Prostate gland (tissue), 2 donors: ENCODE results near the gene PPP1R13B. TPM values are rescaled to one million over a fixed set of nuclear protein-coding genes. Genes with fewer than 3 reads are reported as not detected.

Experiments used
- DNase-seq: peaks from one replicate; pipeline ENCODE4 v3.0.0-alpha.2; 2019; ENCODE audit warnings: low spot score
- H3K27ac ChIP-seq, 2 donors: fragments of 200-600 bp; sonication (generic); 2 replicates each; pipeline ENCODE4 v1.5.1; 2017 to 2019
- H3K27me3 ChIP-seq: fragments of 200-600 bp; sonication (generic); replicated peaks from 2 replicates; pipeline ENCODE4 v1.5.1; 2019; ENCODE audit not compliant: insufficient read depth
- H3K36me3 ChIP-seq, 2 donors: fragments of 200-600 bp; sonication (generic); 1 replicate in 1 of 2; 2 replicates in 1 of 2; pipeline versions ENCODE4 v1.5.1 to v1.8.1; 2017 to 2019
- H3K4me1 ChIP-seq: fragments of 200-600 bp; sonication (generic); replicated peaks from 2 replicates; pipeline ENCODE4 v1.5.1; 2019
- H3K4me3 ChIP-seq, 2 donors: fragments of 200-600 bp; sonication (generic); 2 replicates each; pipeline ENCODE4 v1.5.1; 2017 to 2019
- H3K9me3 ChIP-seq: fragments of 200-600 bp; sonication (generic); 2 replicates; pipeline ENCODE4 v1.5.1; 2017
- POLR2A ChIP-seq: fragments of 450-650 bp; IDR thresholded peaks from one replicate; pipeline ENCODE4 v1.6.1; 2016; ENCODE audit warnings: antibody characterized with exemption, mild to moderate bottlenecking
- POLR2AphosphoS5 ChIP-seq: sonication (generic); formaldehyde crosslinking; IDR thresholded peaks from one replicate; pipeline ENCODE4 v1.6.1; 2017; ENCODE audit warnings: antibody characterized with exemption
- WGBS: methylation state at CpG from one replicate; pipeline ENCODE4 v1.1.5; 2018; 5-methylcytosine and 5-hydroxymethylcytosine counted together
- intact Hi-C: fragments of 100-400 bp; cut with DNase I; formaldehyde crosslinking; loops from one replicate; pipeline ENCODE4 v1.14.2; 2022
- total RNA-seq, 2 donors: library from RNA; depleted of rRNA; stranded (reverse); fragments of >200 nt; gene quantifications; one replicate each; pipeline ENCODE4 v1.1.0, GENCODE V29; 2016
- TF ChIP-seq, protein P1 (sequence below), 4 experiments: fragments of 200-600 bp in 2 of 4; fragments of 450-650 bp in 2 of 4; sonication (generic) in 2 of 4; IDR thresholded peaks; 1 replicate in 3 of 4; 2 replicates in 1 of 4; pipeline ENCODE4 v1.5.1; 2016 to 2019; ENCODE audit warnings: antibody characterized with exemption in 4 of 4, mild to moderate bottlenecking in 2 of 4, moderate library complexity in 2 of 4

PPP1R13B gene
- total RNA-seq, 2 donors from 2014 or later: 48.2 to 64.6 TPM

- peak overlapping the region; percentile 75 to 88 for H3K27ac ChIP-seq
Observed at GRCh38 chr14:103704708-103705107, 142.7 kb downstream of the PPP1R13B start.

GRCh38 chr14:103703433-103704385 is 143.7 kb downstream of the PPP1R13B start:
- no peaks in the 10 kb centered on the region for H3K9me3 ChIP-seq
- peaks cover 30% of the 10 kb centered on the region for H3K4me1 ChIP-seq
- no peak for DNase-seq
- TF ChIP-seq POLR2A (no peak), POLR2AphosphoS5 (no peak)
- TF ChIP-seq, protein P1, sequence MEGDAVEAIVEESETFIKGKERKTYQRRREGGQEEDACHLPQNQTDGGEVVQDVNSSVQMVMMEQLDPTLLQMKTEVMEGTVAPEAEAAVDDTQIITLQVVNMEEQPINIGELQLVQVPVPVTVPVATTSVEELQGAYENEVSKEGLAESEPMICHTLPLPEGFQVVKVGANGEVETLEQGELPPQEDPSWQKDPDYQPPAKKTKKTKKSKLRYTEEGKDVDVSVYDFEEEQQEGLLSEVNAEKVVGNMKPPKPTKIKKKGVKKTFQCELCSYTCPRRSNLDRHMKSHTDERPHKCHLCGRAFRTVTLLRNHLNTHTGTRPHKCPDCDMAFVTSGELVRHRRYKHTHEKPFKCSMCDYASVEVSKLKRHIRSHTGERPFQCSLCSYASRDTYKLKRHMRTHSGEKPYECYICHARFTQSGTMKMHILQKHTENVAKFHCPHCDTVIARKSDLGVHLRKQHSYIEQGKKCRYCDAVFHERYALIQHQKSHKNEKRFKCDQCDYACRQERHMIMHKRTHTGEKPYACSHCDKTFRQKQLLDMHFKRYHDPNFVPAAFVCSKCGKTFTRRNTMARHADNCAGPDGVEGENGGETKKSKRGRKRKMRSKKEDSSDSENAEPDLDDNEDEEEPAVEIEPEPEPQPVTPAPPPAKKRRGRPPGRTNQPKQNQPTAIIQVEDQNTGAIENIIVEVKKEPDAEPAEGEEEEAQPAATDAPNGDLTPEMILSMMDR (IDR thresholded peaks at IDR 0.05): no peak
- no peaks in the 10 kb centered on the region for H3K27me3 ChIP-seq
- peak overlapping the region in 1 of 2 donors; percentile 88 for H3K27ac ChIP-seq
- WGBS: 75% methylated on average over 24 of the region's 24 CpGs
- H3K36me3 ChIP-seq: no peaks in the 10 kb centered on the region
- intact Hi-C loops: no loop called here
- H3K4me3 ChIP-seq: no peak overlapping the region

More at GRCh38 chr14:103704708-103705107, 142.7 kb downstream of the PPP1R13B start:
- Histone ChIP-seq H3K36me3 (no peaks in the 10 kb centered on the region), H3K27me3 (no peaks in the 10 kb centered on the region), H3K9me3 (no peaks in the 10 kb centered on the region), H3K4me1 (peaks cover 38% of the 10 kb centered on the region), H3K4me3 (no peak overlapping the region)
- TF ChIP-seq, protein P1 (IDR thresholded peaks at IDR 0.05): no peak
- TF ChIP-seq POLR2A (no peak), POLR2AphosphoS5 (no peak)
- DNase-seq: no peak
- intact Hi-C loops: no loop called here
- 67% methylated on average over 13 of the region's 13 CpGs for WGBS

DNA sequence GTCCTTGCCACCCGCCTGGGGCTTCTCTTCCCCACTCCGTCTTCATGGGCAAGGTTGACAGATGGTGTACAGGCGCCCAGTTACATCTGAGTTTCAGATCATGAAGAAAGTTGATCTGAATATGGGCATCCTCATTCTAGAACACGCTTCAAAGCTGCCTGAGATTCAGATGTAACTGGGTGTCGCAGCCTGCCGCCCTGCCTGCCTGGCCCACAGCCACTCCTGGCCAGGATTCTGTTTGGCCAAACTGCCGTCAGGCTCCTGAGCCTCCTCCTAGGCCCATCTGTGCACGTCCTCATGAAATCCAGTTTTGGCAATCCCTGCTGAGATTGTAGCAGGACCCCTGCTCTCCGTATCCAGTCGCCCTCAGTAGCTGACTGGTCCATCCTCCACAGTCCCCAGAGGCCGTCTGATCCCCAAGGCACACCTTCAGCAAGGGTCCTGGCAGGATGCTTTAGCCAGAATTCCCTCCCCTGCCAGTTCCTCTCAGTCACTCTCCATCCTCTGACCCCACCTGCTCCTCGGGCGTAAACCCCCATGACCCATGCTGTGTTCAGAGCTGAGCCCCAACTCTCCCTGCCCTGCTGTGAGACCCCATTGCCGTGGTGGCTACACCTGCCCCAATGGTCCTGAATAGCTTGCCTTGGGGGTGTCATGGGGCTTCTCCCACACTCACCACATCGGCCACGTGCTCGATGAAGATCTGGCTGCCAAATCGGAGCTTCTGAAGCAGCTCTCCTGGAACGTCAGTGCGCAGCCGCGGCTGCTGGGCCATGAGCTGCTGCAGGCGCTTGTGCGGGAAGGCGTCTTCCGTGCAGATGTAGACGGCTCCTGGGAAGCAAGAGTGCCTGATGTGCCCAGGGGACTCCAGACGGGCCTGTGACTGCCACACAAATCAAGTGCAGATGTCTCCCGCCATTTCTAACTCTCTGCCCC is 144.6 kb downstream of the PPP1R13B start:
- H3K4me3 ChIP-seq: no peak overlapping the region
- DNase-seq: no peak
- H3K9me3 ChIP-seq: no peaks in the 10 kb centered on the region
- H3K27me3 ChIP-seq: no peaks in the 10 kb centered on the region
- intact Hi-C loops: no loop called here
- H3K27ac ChIP-seq: no peak overlapping the region
- no peak for TF ChIP-seq POLR2A
- TF ChIP-seq, protein P1 (IDR thresholded peaks at IDR 0.05): no peak
- no peak for TF ChIP-seq POLR2AphosphoS5
- 81% methylated on average over 29 of the region's 29 CpGs for WGBS
- no peaks in the 10 kb centered on the region for H3K36me3 ChIP-seq
- H3K4me1 ChIP-seq: peaks cover 33% of the 10 kb centered on the region

DNA sequence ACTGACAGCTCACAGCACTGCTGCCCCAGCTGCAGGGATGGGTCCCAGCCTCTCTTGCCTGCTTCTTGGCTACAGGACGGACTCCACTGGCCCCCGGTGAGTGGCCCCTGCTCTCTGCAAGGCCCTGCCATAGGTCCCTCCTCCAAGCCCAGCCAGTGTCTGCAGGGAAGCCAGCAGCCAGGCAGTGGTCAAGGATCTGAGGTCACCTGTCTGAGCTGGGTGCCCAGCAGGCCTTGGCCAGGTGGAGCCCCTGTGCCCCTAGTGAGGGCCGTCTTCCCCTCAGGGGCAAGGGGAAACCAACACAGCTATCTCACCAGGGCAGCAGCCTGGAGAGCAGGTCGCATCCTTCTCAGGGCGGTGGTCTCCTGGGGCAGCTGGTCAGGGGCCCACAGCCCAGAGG is 145.3 kb downstream of the PPP1R13B start:
- DNase-seq: no peak
- Histone ChIP-seq H3K4me3 (no peak overlapping the region), H3K9me3 (no peaks in the 10 kb centered on the region), H3K27ac (no peak overlapping the region), H3K4me1 (peaks cover 33% of the 10 kb centered on the region), H3K36me3 (no peaks in the 10 kb centered on the region), H3K27me3 (no peaks in the 10 kb centered on the region)
- 97% methylated on average over 5 of the region's 5 CpGs for WGBS
- intact Hi-C loops: no loop called here
- TF ChIP-seq POLR2A (no peak), POLR2AphosphoS5 (no peak)
- TF ChIP-seq, protein P1 (IDR thresholded peaks at IDR 0.05): no peak
